Measurements from ENCODE around the gene SLC22A5. TPM values are rescaled to one million over a fixed set of nuclear protein-coding genes. Genes with fewer than 3 reads are reported as not detected.

The SLC22A5 gene
- total RNA-seq, 1 donor from 2014 or later = 11.9 TPM

DNA sequence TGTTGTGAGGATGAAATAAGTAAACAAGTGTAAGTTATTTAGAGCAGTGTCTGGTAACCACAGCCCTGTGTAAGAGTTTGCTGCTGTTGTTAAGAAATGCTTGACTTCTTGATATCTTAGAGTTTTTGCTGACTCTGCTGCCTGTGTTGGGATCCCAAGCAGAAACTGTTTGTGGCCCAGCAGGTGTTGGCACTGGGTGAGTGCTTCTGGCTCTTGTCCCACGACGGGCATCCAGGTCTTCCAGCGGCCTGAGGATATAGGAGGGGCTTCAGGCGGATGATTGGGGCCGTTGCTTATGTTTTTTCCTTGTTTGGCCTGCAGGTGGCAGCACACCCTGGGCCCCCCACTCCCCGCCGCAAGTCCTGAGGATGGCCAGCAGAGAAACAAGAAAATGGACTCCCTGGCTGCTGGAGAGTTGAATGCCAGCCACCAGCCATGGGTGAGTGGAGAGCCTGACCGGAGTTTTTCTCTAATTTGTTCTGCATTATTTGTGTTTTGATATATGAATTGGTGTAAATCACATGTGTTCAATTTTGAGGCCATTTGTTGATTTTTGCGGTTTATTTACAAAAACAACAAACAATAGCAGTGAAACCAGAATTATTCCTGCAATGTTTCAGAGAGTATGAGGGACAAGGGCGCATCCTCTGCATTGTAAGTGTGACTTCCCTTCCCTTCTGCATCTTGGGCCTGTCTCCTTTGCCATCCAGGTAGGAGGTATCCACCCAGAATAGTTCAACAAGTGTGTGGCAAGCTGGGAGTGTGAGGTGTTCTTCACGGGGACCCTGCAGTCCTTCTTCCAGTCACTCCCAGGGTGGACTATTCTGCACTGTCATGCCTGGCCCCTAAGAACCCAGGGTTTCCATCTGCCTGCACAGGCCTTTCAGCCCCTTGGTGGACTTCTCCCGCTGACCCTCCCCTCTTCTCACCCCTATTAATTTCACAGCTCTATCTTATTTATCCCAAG is 50.3 kb downstream of the SLC22A5 start:
- TF ChIP-seq, protein P1, sequence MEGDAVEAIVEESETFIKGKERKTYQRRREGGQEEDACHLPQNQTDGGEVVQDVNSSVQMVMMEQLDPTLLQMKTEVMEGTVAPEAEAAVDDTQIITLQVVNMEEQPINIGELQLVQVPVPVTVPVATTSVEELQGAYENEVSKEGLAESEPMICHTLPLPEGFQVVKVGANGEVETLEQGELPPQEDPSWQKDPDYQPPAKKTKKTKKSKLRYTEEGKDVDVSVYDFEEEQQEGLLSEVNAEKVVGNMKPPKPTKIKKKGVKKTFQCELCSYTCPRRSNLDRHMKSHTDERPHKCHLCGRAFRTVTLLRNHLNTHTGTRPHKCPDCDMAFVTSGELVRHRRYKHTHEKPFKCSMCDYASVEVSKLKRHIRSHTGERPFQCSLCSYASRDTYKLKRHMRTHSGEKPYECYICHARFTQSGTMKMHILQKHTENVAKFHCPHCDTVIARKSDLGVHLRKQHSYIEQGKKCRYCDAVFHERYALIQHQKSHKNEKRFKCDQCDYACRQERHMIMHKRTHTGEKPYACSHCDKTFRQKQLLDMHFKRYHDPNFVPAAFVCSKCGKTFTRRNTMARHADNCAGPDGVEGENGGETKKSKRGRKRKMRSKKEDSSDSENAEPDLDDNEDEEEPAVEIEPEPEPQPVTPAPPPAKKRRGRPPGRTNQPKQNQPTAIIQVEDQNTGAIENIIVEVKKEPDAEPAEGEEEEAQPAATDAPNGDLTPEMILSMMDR (IDR thresholded peaks at IDR 0.05) = peak; percentile 80 to 82 (median 80)
- Histone ChIP-seq H3K9me3 (no peaks in the 10 kb centered on the region), H3K4me3 (no peak overlapping the region), H3K36me3 (peaks cover 0 to 9% of the 10 kb centered on the region in 2 donors), H3K27me3 (no peaks in the 10 kb centered on the region), H3K4me1 (peaks cover 19 to 68% of the 10 kb centered on the region in 2 donors), H3K27ac (peak overlapping the region; percentile 75 to 76)
- intact Hi-C loops (cut with DNase I) = loop anchor here (1.0 to 5.0 kb wide), 2 partner anchors 32 to 71 kb away; partner anchors contain the start of gene IRF1
- DNase-seq (ENCODE audit: low spot score in 2 of 2) = peak in 1 of 2 donors; percentile 78

DNA sequence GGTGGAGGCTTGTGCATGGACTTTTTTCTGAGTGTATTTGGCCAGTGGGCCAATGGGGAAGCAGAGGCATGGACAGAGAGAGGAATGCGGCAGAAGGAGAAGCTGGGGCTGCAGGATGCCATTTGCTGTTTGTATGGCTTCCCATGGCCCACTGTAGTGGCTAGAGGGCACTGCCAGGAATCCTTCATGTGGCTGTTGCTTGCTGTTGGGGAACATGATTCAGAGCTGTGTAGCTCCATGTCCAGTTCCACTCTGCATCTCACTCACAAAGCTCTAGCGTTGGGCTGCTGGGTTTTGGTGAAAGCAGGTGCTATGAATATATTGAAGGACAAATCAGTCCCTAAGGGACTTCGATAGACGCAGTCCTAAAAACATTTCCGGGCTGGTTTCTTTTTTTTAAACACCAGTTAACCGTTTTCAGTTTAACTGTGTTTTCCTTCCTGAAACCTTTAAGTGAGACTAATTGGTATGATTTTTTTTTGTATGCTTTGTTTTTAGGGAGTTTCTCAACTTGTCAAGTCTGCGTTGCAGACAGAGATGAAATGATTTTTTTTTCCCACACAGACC is 51.3 kb downstream of the SLC22A5 start:
- Histone ChIP-seq H3K4me3 (no peak overlapping the region), H3K36me3 (peaks cover 0 to 9% of the 10 kb centered on the region in 2 donors), H3K27ac (peak overlapping the region; percentile 75 to 76), H3K9me3 (no peaks in the 10 kb centered on the region), H3K4me1 (peaks cover 19 to 68% of the 10 kb centered on the region in 2 donors), H3K27me3 (no peaks in the 10 kb centered on the region)
- no peak for DNase-seq (ENCODE audit: low spot score in 2 of 2)
- intact Hi-C loops (cut with DNase I) = loop anchor here (5.0 kb wide), 1 partner anchor 33 kb away; no protein-coding TSS in a partner anchor
- TF ChIP-seq, protein P1 (IDR thresholded peaks at IDR 0.05) = no peak

DNA sequence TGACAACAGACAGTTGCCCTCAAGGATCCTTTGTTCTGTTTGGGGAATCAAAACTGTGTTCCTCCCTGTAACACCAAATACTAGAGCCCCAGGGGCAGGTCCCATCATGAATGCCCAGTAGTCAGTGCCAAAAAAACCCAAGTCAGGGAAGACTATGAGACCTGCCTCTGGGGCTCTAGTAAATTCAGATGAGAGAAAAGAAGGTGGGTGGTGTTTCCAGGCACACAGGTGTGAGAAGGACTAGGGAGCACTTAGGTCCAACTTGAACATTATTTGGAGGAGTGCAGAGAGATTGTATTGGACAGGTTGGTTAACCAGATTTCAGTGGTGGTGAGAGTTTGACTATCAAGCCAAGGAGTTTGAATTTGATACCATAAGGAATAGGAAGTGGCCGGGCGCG is 52.0 kb downstream of the SLC22A5 start:
- DNase-seq (ENCODE audit: low spot score in 2 of 2) = no peak
- Histone ChIP-seq H3K4me1 (peaks cover 19 to 70% of the 10 kb centered on the region in 2 donors), H3K9me3 (no peaks in the 10 kb centered on the region), H3K27me3 (no peaks in the 10 kb centered on the region), H3K27ac (peak overlapping the region; percentile 75 to 76), H3K4me3 (no peak overlapping the region), H3K36me3 (peaks cover 0 to 9% of the 10 kb centered on the region in 2 donors)
- TF ChIP-seq, protein P1 (IDR thresholded peaks at IDR 0.05) = no peak
- intact Hi-C loops (cut with DNase I) = loop anchor here (5.0 kb wide), 1 partner anchor 34 kb away; no protein-coding TSS in a partner anchor

DNA sequence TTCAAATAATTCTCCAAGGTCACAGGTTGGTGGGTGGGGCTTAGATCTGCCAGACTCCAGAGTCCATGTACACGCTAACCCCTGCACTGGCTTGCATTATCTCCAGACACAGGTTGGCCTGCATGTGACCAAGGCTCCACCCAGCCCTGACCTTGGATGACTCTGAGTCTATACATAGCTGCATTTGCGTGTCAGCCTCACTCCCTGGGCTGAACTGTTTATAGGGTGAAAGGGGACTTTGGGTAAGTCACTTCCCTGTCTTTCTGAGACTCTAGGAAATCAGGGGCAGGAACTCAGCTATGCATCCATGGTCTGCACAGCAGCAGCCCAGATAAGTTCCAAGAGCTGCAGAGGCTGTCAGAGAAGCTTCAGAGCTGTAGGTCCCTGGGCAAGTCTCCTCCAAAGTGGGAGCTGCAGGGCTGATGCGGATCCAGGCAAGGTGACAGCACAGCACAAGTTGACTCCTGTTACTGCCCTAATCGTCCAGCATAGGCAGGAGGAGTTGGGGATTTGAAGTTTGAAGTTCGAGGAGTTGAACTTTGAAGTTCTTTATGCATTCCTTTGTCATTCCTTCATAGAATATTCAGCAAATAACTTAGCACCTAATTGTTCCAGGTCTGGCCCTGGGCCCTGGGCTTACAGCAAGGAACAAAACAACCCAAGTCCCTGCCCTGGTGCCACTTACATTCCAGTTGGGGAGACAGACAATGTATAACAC is 53.4 kb downstream of the SLC22A5 start:
- intact Hi-C loops (cut with DNase I) = loop anchor here (2.0 to 5.0 kb wide), 2 partner anchors 14 to 36 kb away; no protein-coding TSS in a partner anchor
- no peaks in the 10 kb centered on the region for H3K27me3 ChIP-seq
- H3K4me3 ChIP-seq = no peak overlapping the region
- peaks cover 0 to 9% of the 10 kb centered on the region in 2 donors for H3K36me3 ChIP-seq
- H3K4me1 ChIP-seq = peaks cover 23 to 73% of the 10 kb centered on the region in 2 donors
- peak overlapping the region; percentile 44 to 75 for H3K27ac ChIP-seq
- peak in 1 of 2 donors; percentile 64 for DNase-seq (ENCODE audit: low spot score in 2 of 2)
- TF ChIP-seq, protein P1 (IDR thresholded peaks at IDR 0.05) = no peak
- no peaks in the 10 kb centered on the region for H3K9me3 ChIP-seq

DNA sequence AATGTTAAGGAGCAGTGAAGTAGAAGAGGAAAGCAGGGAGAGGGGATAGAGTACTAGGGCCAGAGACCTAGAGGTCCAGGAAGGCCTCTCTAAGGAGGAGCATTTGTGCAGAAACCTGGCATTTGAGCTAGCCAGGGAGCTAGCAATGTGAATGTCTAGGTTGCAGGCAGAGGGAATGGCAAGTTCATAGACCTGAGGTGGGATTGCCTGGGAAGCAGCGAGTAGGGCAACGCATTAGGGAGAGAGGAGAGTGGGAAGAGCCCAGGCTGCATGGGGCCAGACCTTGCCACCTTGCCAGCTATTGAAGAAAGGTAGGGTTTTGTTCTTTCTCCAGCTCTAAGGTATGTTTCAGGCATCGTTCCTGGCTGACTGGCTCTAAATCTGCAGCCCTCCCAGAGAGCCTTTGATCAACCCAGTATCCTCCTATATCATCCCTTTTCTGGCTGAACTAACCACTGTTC is 54.0 kb downstream of the SLC22A5 start:
- Histone ChIP-seq H3K27me3 (no peaks in the 10 kb centered on the region), H3K4me3 (no peak overlapping the region), H3K9me3 (no peaks in the 10 kb centered on the region), H3K36me3 (peaks cover 0 to 9% of the 10 kb centered on the region in 2 donors), H3K4me1 (peaks cover 23 to 79% of the 10 kb centered on the region in 2 donors), H3K27ac (peak overlapping the region; percentile 44 to 75)
- TF ChIP-seq, protein P1 (IDR thresholded peaks at IDR 0.05) = no peak
- DNase-seq (ENCODE audit: low spot score in 2 of 2) = no peak
- intact Hi-C loops (cut with DNase I) = loop anchor here (2.0 to 5.0 kb wide), 2 partner anchors 13 to 36 kb away; no protein-coding TSS in a partner anchor
